HG02884 (cell line): ENCODE measurements around the gene ASCC3.
"Not testable (repeated sequence)": the region's sequence is repeated elsewhere in the genome, so short reads cannot be mapped to it uniquely, and the experiment has no call there.

Source experiments
- ATAC-seq: cut with Tn5 transposase; IDR thresholded peaks from one replicate; pipeline ENCODE4 v1.9.1; 2021; ENCODE audit warnings: mild to moderate bottlenecking, moderate library complexity; ENCODE audit not compliant: unreplicated experiment

The ASCC3 gene

DNA sequence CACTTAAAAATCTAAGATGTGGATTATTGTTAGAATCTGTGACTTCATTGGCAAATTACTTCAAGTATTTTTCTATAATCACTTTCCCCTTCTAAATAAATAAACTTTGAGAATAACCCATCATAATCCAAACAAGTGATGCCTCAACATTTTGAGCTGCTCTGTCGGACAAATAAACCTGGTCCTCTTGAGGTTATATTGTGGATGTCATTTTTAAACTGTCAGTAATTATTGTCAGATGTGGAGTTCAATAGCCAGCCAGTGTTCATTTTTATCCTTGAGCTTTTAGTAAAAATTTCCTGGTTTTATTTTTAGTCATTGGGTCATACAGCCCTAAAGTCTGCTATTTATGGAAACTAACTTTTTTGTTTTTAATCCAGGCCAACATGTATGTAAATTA is 9.5 kb upstream of the ASCC3 start:
- not testable (repeated sequence) for ATAC-seq

DNA sequence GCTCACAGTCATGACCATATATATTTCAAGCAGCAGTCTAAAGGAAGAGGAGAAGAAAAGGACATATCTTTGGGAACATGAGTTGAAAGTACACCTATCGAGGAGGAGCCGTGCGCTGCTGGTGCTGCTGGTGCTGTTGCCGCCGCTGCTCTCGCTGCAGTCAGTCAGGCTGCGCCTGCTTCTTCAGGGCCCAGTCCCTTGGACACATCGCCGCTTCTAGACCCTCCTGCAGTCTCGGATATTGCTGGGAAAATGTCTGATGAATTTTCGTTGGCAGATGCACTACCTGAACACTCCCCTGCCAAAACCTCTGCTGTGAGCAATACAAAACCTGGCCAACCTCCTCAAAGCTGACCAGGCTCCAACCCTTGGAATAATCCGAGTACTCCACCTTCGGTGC is 8.2 kb upstream of the ASCC3 start:
- no peak for ATAC-seq

DNA sequence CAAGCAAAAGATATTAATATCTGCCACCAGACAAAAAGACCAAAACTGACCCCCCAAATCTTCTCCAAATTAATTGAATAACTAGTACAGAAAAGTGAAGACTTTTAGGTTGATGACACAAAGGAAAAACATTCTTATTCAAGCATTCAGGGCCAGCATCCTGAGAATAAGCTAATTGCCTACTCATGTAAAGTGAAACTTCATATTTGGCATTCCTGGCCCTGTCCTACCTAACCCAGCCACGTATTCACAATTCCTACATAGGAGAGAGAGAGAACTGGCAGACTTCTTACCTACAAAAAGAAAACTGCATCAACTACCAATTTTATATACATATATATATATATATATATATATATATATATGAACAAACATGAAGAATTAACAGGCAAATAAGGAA is 4.9 kb upstream of the ASCC3 start:
- ATAC-seq, result no peak

- ATAC-seq, result no peak
Observed at GRCh38 chr6:100883347-100883746, 2.2 kb upstream of the ASCC3 start.

- no peak for ATAC-seq
Observed at GRCh38 chr6:100881707-100882040, 545 bp upstream of the ASCC3 start.

- no peak for ATAC-seq
Observed at GRCh38 chr6:100880149-100880852, 828 bp downstream of the ASCC3 start.

GRCh38 chr6:100879317-100879716 is 1.8 kb downstream of the ASCC3 start:
- ATAC-seq, result no peak

GRCh38 chr6:100877851-100878250 is 3.3 kb downstream of the ASCC3 start:
- ATAC-seq, result no peak

DNA sequence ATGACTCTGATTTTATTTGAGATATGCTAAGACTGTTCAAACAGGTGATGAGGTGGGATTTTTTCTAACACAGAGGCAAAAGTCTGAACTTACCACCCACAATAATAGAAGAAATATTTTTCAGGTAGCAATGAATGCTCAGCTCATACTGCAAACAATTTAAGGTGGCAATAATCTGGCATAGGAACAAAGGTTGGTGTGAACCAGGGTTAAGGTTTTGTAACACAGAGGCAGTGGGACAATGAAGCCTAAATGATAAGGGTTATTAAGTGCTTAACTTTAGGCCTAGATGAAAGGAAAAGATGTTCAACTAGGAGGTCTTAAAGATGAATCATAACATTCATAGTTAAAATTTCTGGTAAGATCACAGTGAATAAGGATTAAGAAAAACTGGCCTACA is 4.9 kb downstream of the ASCC3 start:
- no peak for ATAC-seq

- no peak for ATAC-seq
Observed at GRCh38 chr6:100865525-100865924, 15.6 kb downstream of the ASCC3 start.

- no peak for ATAC-seq
Observed at GRCh38 chr6:100862063-100862462, 19.1 kb downstream of the ASCC3 start.

DNA sequence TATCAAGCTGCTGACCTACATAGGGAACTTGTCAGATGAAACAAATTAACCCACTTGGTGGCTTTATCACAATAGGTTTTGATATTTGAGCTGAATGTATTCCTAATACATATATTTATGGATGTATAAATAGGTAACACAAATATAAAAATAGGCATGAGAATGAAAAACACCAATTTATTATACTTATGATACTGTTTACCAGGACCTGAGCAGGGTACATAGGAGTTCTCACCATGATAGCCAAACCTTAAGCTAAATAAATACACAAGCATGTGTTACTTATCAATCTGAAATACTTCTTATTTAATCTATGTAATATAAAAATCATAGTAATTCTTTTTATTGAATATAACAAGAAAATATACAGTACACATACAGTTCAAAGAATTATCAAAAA is 25.0 kb downstream of the ASCC3 start:
- ATAC-seq, result no peak

DNA sequence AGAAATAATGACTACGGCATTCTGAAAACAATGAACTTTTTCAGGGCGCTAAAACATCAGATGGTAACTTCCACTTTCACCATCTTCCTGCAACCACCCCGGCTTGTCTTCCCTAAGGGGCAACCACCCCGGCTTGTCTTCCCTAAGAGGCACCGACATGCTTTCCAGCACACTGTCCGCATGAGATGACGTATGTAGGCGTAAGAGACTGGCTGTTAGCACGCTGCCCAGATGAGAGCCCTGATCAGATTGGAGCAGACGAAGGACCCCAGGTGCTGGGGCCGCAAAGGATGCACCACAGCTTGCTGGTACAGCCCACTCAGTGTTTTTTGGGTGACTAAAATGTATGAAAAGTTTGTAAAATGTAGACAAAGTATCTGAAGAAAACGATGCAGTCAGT is 29.3 kb downstream of the ASCC3 start:
- ATAC-seq, result no peak

- ATAC-seq, result no peak
Observed at GRCh38 chr6:100850174-100850573, 31.0 kb downstream of the ASCC3 start.

- ATAC-seq, result no peak
Observed at GRCh38 chr6:100846276-100846675, 34.9 kb downstream of the ASCC3 start.

DNA sequence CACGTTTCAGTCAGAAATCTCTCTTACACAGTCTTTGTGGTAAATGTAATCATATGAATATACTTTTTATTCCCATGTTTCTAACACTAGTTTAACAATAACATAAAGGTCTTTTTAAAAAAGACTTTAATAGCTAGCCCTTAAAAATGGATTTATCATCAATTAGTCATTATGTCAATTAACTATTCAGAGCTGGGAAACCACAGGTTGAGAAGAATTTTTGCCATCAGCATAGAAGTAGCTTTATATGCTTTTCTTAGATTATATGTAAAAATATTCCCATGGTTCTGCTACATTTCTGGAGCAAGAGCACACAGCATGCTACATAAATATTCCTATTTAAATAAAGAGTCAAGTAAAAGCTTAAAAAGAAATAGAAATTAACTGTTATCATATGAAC is 35.5 kb downstream of the ASCC3 start:
- no peak for ATAC-seq

GRCh38 chr6:100839419-100839818 is 41.7 kb downstream of the ASCC3 start:
- no peak for ATAC-seq

DNA sequence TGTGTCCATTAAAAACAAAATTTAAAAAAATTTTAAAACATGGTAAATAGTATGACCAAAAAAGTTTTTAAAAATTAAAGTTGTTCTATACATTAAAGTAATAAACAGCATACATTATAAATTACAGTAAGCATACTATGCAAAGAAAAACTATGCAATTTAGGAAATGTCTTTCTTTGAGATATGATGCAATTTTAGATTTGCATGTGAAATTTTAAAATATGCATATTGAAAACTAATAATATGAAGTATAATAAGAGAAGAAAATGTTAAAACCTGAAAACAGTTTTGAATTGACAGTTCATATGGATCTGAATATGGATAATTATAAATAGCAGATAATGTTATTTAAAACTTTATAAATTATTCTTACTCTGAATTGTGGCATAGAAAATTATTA is 43.1 kb downstream of the ASCC3 start:
- no peak for ATAC-seq

DNA sequence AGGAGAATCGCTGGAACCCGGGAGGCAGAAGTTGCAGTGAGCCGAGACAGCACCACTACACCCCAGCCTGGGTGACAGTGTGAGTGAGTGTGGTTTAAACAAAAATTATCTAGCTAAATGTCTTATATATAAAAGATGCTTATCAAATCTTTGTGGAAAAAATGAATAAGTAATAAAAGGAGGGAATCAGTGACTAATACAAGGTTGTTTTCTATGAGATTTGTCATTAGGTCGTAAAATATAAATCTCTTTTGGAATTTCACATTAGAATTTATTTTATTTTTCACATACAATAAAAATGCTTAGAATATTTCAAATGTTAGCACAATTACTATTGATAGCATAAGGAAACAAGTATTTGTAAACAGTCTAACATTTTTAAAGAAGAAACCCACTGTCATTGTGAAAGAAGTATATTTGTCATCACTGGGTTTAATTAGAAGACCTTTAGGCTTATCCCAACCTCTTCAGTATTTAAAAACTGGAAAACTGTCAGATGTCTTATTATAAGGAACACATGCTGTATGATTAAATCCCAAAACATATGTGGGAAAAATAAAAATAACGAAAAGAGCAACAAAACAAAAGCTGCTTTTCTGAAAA is 47.1 kb downstream of the ASCC3 start:
- no peak for ATAC-seq

DNA sequence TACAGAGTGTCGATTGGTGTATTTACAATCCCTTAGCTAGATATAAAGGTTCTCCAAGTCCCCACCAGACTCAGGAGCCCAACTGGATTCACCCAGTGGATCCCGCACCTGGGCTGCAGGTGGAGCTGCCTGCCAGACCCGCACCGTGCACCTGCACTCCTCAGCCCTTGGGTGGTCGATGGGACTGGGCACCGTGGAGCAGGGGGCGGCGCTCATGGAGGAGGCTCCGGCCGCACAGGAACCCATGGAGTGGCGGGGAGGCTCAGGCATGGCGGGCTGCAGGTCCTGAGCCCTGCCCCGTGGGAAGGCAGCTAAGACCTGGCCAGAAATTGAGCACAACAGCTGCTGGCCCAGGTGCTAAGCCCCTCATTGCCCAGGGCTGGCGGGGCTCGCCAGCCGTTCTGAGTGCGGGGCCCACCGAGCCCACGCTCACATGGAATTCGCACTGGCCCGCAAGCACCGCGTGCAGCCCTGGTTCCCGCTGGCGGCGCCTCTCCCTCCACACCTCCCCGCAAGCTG is 52.0 kb downstream of the ASCC3 start:
- not testable (repeated sequence) for ATAC-seq

GRCh38 chr6:100823041-100823440 is 58.1 kb downstream of the ASCC3 start:
- ATAC-seq, result no peak

- ATAC-seq, result no peak
Observed at GRCh38 chr6:100818066-100818465, 63.1 kb downstream of the ASCC3 start.

DNA sequence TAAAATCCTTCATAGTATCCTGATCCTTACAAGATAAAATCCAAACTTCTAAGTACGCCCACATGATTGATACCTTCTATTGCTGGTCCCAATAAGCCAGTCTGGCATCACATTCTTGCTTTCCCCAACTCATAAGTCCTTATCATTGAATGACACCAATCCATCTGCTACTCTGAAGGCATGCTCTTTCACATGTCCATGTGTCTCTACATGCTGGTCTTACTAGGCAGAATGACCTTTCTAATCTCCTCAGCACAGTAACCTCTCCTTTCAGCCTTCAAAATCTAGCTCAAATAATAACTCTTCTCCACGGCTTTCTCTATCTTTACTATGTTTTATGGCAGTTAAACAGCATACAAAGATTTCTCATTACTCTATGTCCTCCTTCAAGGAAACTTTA is 71.1 kb downstream of the ASCC3 start:
- ATAC-seq, result no peak
